Stomach (tissue), 4 donors: Measurements from ENCODE around the gene HNRNPLL.

ENCODE experiments used
- CTCF ChIP-seq, 7 experiments: fragments of 450-650 bp in 4 of 7; fragments of 200-600 bp in 3 of 7; sonication (generic) in 3 of 7; IDR thresholded peaks; one replicate each; pipeline ENCODE4 v1.5.1; 2016 to 2019; ENCODE audit warnings: antibody characterized with exemption in 7 of 7, control low read depth in 2 of 7, mild to moderate bottlenecking in 1 of 7
- EP300 ChIP-seq: sonication (generic); formaldehyde crosslinking; IDR thresholded peaks from one replicate; pipeline ENCODE4 v1.6.1; 2017; ENCODE audit warnings: antibody characterized with exemption
- POLR2AphosphoS5 ChIP-seq, 3 donors: sonication (generic); formaldehyde crosslinking; IDR thresholded peaks; one replicate each; pipeline ENCODE4 v1.6.1; 2016; ENCODE audit warnings: antibody characterized with exemption in 3 of 3

- TF ChIP-seq CTCF (IDR thresholded peaks at IDR 0.05): no peak
- no peak for TF ChIP-seq EP300
- TF ChIP-seq POLR2AphosphoS5 (IDR thresholded peaks at IDR 0.05): no peak
These were observed 64.7 kb downstream of the HNRNPLL start for GRCh38 chr2:38537937-38538525.
